ENCODE measurements around the gene ARL6IP6. TPM values are rescaled to one million over a fixed set of nuclear protein-coding genes. Genes with fewer than 3 reads are reported as not detected.
"Not testable (repeated sequence)": the region's sequence is repeated elsewhere in the genome, so short reads cannot be mapped to it uniquely, and the experiment has no call there.

The ARL6IP6 gene
- total RNA-seq, 1 experiment from 2014 or later: 27.2 TPM

DNA sequence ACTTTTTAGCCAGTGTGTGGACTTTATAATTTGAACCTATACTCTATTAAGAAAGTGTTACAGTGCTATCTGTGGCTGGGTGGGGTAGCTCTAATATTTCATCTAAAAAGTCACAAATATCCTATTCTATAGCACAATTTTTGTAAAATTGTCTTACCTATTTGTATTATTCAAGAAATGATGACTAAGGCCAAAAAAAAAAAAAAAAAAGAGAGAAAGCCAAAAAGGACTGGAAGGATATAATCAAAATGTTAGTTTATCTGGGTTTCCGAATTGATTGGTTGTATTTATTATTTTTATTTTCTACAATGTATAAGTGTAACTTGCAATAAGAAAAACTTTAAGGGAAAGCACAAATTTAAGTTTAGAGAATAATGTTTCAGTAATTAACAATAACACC lies 5.5 kb downstream of the ARL6IP6 start:
- H3K79me2 ChIP-seq (ENCODE audit: low read depth): peaks cover 42% of the 10 kb centered on the region
- BruUV-seq (replicated peaks): no TSS peak

DNA sequence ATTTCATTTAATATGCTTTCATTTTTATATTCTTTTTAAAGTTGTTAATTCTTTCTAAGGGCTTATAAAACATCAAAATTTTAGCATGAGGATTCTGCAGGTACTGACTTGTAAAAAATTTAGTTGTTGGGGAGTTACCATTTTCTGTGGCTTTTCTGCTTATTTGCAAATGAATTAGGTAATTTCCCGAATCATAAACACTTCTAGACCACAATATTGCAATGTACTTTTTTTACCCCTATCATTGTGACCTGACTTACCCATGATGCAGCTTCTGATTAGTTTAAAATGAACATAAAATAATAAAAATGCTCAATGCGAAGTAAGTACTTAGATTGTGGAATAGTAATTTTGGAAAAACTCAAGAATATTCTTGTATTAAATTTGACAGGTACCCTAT lies 11.4 kb downstream of the ARL6IP6 start:
- ChIA-PET CTCF (interaction anchor here (0.6 to 0.7 kb wide), 2 partner anchors 10 to 552 kb away, joined by 3 read pairs; no protein-coding TSS in a partner anchor), POLR2A (ENCODE audit: unreplicated experiment) (interaction anchor here (0.5 to 0.7 kb wide), 2 partner anchors 33 to 863 kb away, joined by 5 read pairs; no protein-coding TSS in a partner anchor)
- H3K27ac ChIP-seq: peak overlapping the region; percentile 72
- BruUV-seq (replicated peaks): no TSS peak
- H3K79me2 ChIP-seq (ENCODE audit: low read depth): 0 out of 2 replicates have a peak, but pooled peaks cover 4% of the 10 kb centered on the region
- peak overlapping the region; percentile 12; the same call in 1 of the 2 replicates for H3K4me3 ChIP-seq
- peaks cover 13% of the 10 kb centered on the region for H4K20me1 ChIP-seq (ENCODE audit: insufficient read depth)
- H3F3A ChIP-seq (ENCODE audit: insufficient read depth, low read depth): peaks cover 20% of the 10 kb centered on the region
- no peak for TF ChIP-seq EZH2 (IDR thresholded peaks at IDR 0.05; ENCODE audit: low read depth)
- TF ChIP-seq, protein P1, sequence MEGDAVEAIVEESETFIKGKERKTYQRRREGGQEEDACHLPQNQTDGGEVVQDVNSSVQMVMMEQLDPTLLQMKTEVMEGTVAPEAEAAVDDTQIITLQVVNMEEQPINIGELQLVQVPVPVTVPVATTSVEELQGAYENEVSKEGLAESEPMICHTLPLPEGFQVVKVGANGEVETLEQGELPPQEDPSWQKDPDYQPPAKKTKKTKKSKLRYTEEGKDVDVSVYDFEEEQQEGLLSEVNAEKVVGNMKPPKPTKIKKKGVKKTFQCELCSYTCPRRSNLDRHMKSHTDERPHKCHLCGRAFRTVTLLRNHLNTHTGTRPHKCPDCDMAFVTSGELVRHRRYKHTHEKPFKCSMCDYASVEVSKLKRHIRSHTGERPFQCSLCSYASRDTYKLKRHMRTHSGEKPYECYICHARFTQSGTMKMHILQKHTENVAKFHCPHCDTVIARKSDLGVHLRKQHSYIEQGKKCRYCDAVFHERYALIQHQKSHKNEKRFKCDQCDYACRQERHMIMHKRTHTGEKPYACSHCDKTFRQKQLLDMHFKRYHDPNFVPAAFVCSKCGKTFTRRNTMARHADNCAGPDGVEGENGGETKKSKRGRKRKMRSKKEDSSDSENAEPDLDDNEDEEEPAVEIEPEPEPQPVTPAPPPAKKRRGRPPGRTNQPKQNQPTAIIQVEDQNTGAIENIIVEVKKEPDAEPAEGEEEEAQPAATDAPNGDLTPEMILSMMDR (conservative IDR thresholded peaks at IDR 0.05): no peak
- intact Hi-C loops (cut with micrococcal nuclease; ENCODE audit: unreplicated experiment): no loop called here
- H3K9me2 ChIP-seq (ENCODE audit: insufficient read depth): no peaks in the 10 kb centered on the region
- peaks cover 26% of the 10 kb centered on the region for H3K4me1 ChIP-seq (replicated peaks; ENCODE audit: insufficient read depth)
- DNase-seq: no peak
- no peak overlapping the region for H2AFZ ChIP-seq
- no peaks in the 10 kb centered on the region for H3K36me3 ChIP-seq (ENCODE audit: low read depth)
- peak overlapping the region; percentile 67 for H3K4me2 ChIP-seq
- H3K9me3 ChIP-seq (ENCODE audit: insufficient read depth, low read depth): no peaks in the 10 kb centered on the region
- H3K27me3 ChIP-seq (ENCODE audit: insufficient read depth, low read depth): no peaks in the 10 kb centered on the region

More for the DNA sequence above, 5.5 kb downstream of the ARL6IP6 start:
- no peak overlapping the region for H3K4me2 ChIP-seq
- ChIA-PET POLR2A (ENCODE audit: unreplicated experiment) (no interaction called here), CTCF (no interaction called here)
- 0 out of 2 replicates have a peak, but pooled peaks cover 7% of the 10 kb centered on the region for H3F3A ChIP-seq (ENCODE audit: insufficient read depth, low read depth)
- H3K4me3 ChIP-seq: no peak overlapping the region
- peaks cover 6% of the 10 kb centered on the region; the same call in 1 of the 2 replicates for H4K20me1 ChIP-seq (ENCODE audit: insufficient read depth)
- TF ChIP-seq, protein P1 (conservative IDR thresholded peaks at IDR 0.05): no peak
- TF ChIP-seq EZH2 (IDR thresholded peaks at IDR 0.05; ENCODE audit: low read depth): no peak
- no peaks in the 10 kb centered on the region for H3K9me3 ChIP-seq (ENCODE audit: insufficient read depth, low read depth)
- H3K4me1 ChIP-seq (replicated peaks; ENCODE audit: insufficient read depth): peaks cover 10% of the 10 kb centered on the region
- intact Hi-C loops (cut with micrococcal nuclease; ENCODE audit: unreplicated experiment): no loop called here
- H3K27ac ChIP-seq: no peak overlapping the region
- no peak overlapping the region for H2AFZ ChIP-seq
- DNase-seq: no peak
- H3K36me3 ChIP-seq (ENCODE audit: low read depth): peaks cover 10% of the 10 kb centered on the region
- no peaks in the 10 kb centered on the region for H3K9me2 ChIP-seq (ENCODE audit: insufficient read depth)
- no peaks in the 10 kb centered on the region for H3K27me3 ChIP-seq (ENCODE audit: insufficient read depth, low read depth)

DNA sequence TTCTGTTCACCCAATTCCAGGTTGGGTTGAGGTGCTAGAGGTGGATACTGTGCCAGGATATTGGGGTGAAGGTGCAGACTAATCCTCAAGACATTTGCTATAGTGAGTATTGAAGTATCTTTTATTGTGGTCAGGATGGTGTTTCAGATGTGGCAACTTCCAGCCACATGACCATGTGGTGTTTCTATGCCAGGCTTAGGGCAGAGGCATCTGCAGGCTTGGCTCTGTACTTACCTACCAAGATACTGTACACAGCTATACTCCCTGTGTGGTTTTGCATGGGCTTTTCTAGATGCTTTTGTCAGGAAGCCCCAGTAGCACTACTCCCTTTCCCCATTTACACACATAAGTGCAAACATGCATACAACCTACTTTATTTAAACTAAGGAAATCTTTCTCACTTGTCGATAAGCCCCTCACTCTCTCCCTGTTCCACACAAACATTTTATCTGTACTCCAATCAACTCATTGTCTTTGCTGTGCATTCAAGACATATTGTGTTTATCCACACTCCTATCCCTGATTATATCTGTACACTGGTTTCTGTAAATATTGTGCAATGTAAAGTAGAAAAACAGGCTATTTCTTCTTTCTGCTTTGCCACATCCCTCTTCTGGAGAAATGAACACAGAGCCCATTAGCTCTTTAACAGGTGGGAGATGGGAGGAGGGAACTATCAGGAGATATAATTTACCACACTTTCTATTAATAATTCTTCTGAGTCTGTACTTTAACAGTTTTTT lies 12.3 kb downstream of the ARL6IP6 start:
- Histone ChIP-seq H3F3A (ENCODE audit: insufficient read depth, low read depth) (peaks cover 20% of the 10 kb centered on the region), H3K27me3 (ENCODE audit: insufficient read depth, low read depth) (no peaks in the 10 kb centered on the region), H3K4me3 (peak overlapping the region; percentile 12; the same call in 1 of the 2 replicates), H3K79me2 (ENCODE audit: low read depth) (0 out of 2 replicates have a peak, but pooled peaks cover 3% of the 10 kb centered on the region), H3K9me3 (ENCODE audit: insufficient read depth, low read depth) (no peaks in the 10 kb centered on the region), H3K9me2 (ENCODE audit: insufficient read depth) (no peaks in the 10 kb centered on the region), H3K4me2 (peak overlapping the region; percentile 67), H2AFZ (no peak overlapping the region), H4K20me1 (ENCODE audit: insufficient read depth) (peaks cover 13% of the 10 kb centered on the region), H3K4me1 (replicated peaks; ENCODE audit: insufficient read depth) (peaks cover 26% of the 10 kb centered on the region), H3K36me3 (ENCODE audit: low read depth) (no peaks in the 10 kb centered on the region), H3K27ac (peak overlapping the region; percentile 72)
- DNase-seq: peak; percentile 8 to 80
- intact Hi-C loops (cut with micrococcal nuclease; ENCODE audit: unreplicated experiment): no loop called here
- TF ChIP-seq, protein P1 (conservative IDR thresholded peaks at IDR 0.05): no peak
- TF ChIP-seq EZH2 (IDR thresholded peaks at IDR 0.05; ENCODE audit: low read depth): no peak
- ChIA-PET CTCF (interaction anchor here (0.6 kb wide), 1 partner anchor 14 kb away, joined by 4 read pairs; no protein-coding TSS in a partner anchor), POLR2A (ENCODE audit: unreplicated experiment) (interaction anchor here (0.5 to 0.7 kb wide), 2 partner anchors 34 to 197 kb away, joined by 3 to 5 read pairs; no protein-coding TSS in a partner anchor)
- BruUV-seq (replicated peaks): no TSS peak

GRCh38 chr2:152737509-152737908 lies 19.1 kb downstream of the ARL6IP6 start:
- DNase-seq; H3K4me2 ChIP-seq; H3K79me2 ChIP-seq (ENCODE audit: low read depth); POLR2A ChIA-PET (ENCODE audit: unreplicated experiment); intact Hi-C loops (cut with micrococcal nuclease; ENCODE audit: unreplicated experiment); CTCF ChIA-PET; H3K27me3 ChIP-seq (ENCODE audit: insufficient read depth, low read depth); H2AFZ ChIP-seq; H3K9me3 ChIP-seq (ENCODE audit: insufficient read depth, low read depth); H3K36me3 ChIP-seq (ENCODE audit: low read depth); H3K9me2 ChIP-seq (ENCODE audit: insufficient read depth); BruUV-seq (replicated peaks); H3K4me3 ChIP-seq; H3K4me1 ChIP-seq (replicated peaks; ENCODE audit: insufficient read depth); H4K20me1 ChIP-seq (ENCODE audit: insufficient read depth); H3K27ac ChIP-seq: not testable (repeated sequence)
- peaks cover 10% of the 10 kb centered on the region; the same call in 1 of the 2 replicates for H3F3A ChIP-seq (ENCODE audit: insufficient read depth, low read depth)
